ENCODE results near the gene CDC42BPA.

DNA sequence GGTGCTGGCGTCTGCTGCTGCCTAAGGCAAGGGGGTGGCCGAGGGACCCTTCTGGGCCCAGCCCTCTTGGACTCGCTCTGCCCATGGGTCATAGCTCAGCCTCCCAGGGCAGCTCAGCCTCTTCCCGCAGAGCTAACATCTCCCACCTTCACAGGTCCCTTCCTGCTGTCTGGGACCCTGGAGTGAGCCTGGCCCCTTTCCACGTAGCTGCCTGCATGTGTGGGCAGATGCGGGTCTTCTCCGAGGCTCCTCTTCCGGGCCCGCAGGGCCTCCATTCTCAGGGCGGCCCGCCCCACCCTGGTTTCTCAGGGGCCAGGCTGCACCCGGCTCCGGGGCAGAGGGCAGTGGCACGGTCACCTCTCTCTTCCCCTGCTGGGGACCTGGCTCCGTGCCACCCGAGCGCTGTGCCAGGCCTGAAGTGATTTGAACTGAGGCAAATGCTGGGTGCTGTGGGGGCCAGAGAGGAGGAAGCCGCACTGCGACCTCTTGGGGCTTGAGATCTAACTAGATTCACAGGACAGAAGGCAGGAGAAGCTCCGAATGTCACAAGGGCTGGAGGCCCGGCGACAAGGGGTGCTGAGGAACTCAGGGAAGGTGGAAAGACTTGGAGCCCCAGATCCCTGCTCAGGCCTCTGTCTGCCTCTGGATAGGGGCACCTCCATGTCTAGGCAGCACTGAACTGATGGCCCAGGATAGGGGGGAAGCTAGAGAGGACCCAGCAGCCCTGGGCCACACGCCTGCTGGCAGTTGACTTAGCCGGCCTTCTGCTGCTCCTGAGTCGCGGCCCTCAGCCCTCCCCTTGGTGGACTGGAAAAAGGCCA, 337.5 kb downstream of the CDC42BPA start:
- no peak for TF ChIP-seq POLR2AphosphoS5 (IDR thresholded peaks at IDR 0.05)
- TF ChIP-seq, protein P1, sequence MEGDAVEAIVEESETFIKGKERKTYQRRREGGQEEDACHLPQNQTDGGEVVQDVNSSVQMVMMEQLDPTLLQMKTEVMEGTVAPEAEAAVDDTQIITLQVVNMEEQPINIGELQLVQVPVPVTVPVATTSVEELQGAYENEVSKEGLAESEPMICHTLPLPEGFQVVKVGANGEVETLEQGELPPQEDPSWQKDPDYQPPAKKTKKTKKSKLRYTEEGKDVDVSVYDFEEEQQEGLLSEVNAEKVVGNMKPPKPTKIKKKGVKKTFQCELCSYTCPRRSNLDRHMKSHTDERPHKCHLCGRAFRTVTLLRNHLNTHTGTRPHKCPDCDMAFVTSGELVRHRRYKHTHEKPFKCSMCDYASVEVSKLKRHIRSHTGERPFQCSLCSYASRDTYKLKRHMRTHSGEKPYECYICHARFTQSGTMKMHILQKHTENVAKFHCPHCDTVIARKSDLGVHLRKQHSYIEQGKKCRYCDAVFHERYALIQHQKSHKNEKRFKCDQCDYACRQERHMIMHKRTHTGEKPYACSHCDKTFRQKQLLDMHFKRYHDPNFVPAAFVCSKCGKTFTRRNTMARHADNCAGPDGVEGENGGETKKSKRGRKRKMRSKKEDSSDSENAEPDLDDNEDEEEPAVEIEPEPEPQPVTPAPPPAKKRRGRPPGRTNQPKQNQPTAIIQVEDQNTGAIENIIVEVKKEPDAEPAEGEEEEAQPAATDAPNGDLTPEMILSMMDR (IDR thresholded peaks at IDR 0.05), result no peak
